ENCODE data around the gene CEBPG.

- TF ChIP-seq CTCF (IDR thresholded peaks at IDR 0.05) (no peak), POLR2A (IDR thresholded peaks at IDR 0.05) (no peak)
These were observed 11.5 kb downstream of the CEBPG start for GRCh38 chr19:33384983-33385382.
